Adipocyte (in vitro differentiated cells): ENCODE results near the gene CDH11.

Experiments used
- DNase-seq: peaks from one replicate; pipeline ENCODE4 v3.0.0-alpha.2; 2015; ENCODE audit warnings: low read depth
- H3K27me3 ChIP-seq: replicated peaks from 2 replicates; pipeline ENCODE4 v1.7.0; 2013; ENCODE audit warnings: mild to moderate bottlenecking, low read length, moderate library complexity; ENCODE audit not compliant: control insufficient read depth, insufficient read depth
- H3K36me3 ChIP-seq: 2 replicates; pipeline ENCODE4 v1.7.0; 2013; ENCODE audit warnings: low read length, mild to moderate bottlenecking, moderate library complexity; ENCODE audit not compliant: control insufficient read depth, insufficient read depth, severe bottlenecking
- H3K4me1 ChIP-seq: 2 replicates; pipeline ENCODE4 v1.7.0; 2013; ENCODE audit warnings: mild to moderate bottlenecking, low read length, moderate library complexity; ENCODE audit not compliant: control insufficient read depth, insufficient read depth
- H3K4me3 ChIP-seq: 2 replicates; pipeline ENCODE4 v1.7.0; 2013; ENCODE audit warnings: mild to moderate bottlenecking, low read length, moderate library complexity
- H3K9ac ChIP-seq: 2 replicates; pipeline ENCODE4 v1.7.0; 2013; ENCODE audit warnings: mild to moderate bottlenecking, low read length, moderate library complexity
- H3K9me3 ChIP-seq: 2 replicates; pipeline ENCODE4 v1.7.0; 2013; ENCODE audit warnings: mild to moderate bottlenecking, low read length, moderate library complexity; ENCODE audit not compliant: control insufficient read depth

CDH11 gene

GRCh38 chr16:65016754-65017153 is 105.1 kb downstream of the CDH11 start:
- no peak overlapping the region for H3K9ac ChIP-seq
- H3K4me3 ChIP-seq, result no peak overlapping the region
- H3K27me3 ChIP-seq, result no peaks in the 10 kb centered on the region
- no peaks in the 10 kb centered on the region for H3K9me3 ChIP-seq
- H3K36me3 ChIP-seq, result peaks cover 6% of the 10 kb centered on the region
- DNase-seq, result no peak
- H3K4me1 ChIP-seq, result peaks cover 10% of the 10 kb centered on the region

- no peak for DNase-seq
- H3K9ac ChIP-seq, result no peak overlapping the region
- H3K27me3 ChIP-seq, result no peaks in the 10 kb centered on the region
- H3K9me3 ChIP-seq, result no peaks in the 10 kb centered on the region
- no peak overlapping the region for H3K4me3 ChIP-seq
- peaks cover 6% of the 10 kb centered on the region for H3K36me3 ChIP-seq
- H3K4me1 ChIP-seq, result peaks cover 19% of the 10 kb centered on the region
These were observed 106.3 kb downstream of the CDH11 start for GRCh38 chr16:65015599-65015998.

- Histone ChIP-seq H3K4me3 (peak overlapping the region; percentile 15), H3K4me1 (peaks cover 30% of the 10 kb centered on the region), H3K9ac (no peak overlapping the region), H3K36me3 (no peaks in the 10 kb centered on the region), H3K27me3 (no peaks in the 10 kb centered on the region), H3K9me3 (no peaks in the 10 kb centered on the region)
- DNase-seq, result peak; percentile 54
These were observed 109.5 kb downstream of the CDH11 start for GRCh38 chr16:65012357-65012756.

- Histone ChIP-seq H3K36me3 (peaks cover 14% of the 10 kb centered on the region), H3K9me3 (no peaks in the 10 kb centered on the region), H3K27me3 (no peaks in the 10 kb centered on the region), H3K4me3 (no peak overlapping the region), H3K9ac (no peak overlapping the region), H3K4me1 (peaks cover 30% of the 10 kb centered on the region)
- DNase-seq, result peak; percentile 34
These were observed 111.7 kb downstream of the CDH11 start for GRCh38 chr16:65010125-65010524.

- peaks cover 29% of the 10 kb centered on the region for H3K4me1 ChIP-seq
- DNase-seq, result no peak
- H3K36me3 ChIP-seq, result peaks cover 38% of the 10 kb centered on the region
These were observed 116.2 kb downstream of the CDH11 start for GRCh38 chr16:65005696-65006095.

GRCh38 chr16:65004570-65004969 is 117.3 kb downstream of the CDH11 start:
- no peaks in the 10 kb centered on the region for H3K27me3 ChIP-seq
- peaks cover 18% of the 10 kb centered on the region for H3K4me1 ChIP-seq
- H3K36me3 ChIP-seq, result peaks cover 40% of the 10 kb centered on the region
- no peak overlapping the region for H3K4me3 ChIP-seq
- no peaks in the 10 kb centered on the region for H3K9me3 ChIP-seq
- H3K9ac ChIP-seq, result no peak overlapping the region
- no peak for DNase-seq

More at GRCh38 chr16:65005696-65006095, 116.2 kb downstream of the CDH11 start:
- Histone ChIP-seq H3K9ac (no peak overlapping the region), H3K9me3 (no peaks in the 10 kb centered on the region), H3K4me3 (no peak overlapping the region), H3K27me3 (no peaks in the 10 kb centered on the region)

- no peak for DNase-seq
These were observed 118.2 kb downstream of the CDH11 start for GRCh38 chr16:65003621-65004020.

GRCh38 chr16:65002265-65002664 is 119.6 kb downstream of the CDH11 start:
- Histone ChIP-seq H3K9me3 (no peaks in the 10 kb centered on the region), H3K36me3 (peaks cover 54% of the 10 kb centered on the region), H3K4me1 (peaks cover 17% of the 10 kb centered on the region), H3K4me3 (no peak overlapping the region), H3K9ac (no peak overlapping the region), H3K27me3 (no peaks in the 10 kb centered on the region)
- DNase-seq, result peak; percentile 80

More at GRCh38 chr16:65003621-65004020, 118.2 kb downstream of the CDH11 start:
- Histone ChIP-seq H3K27me3 (no peaks in the 10 kb centered on the region), H3K4me3 (no peak overlapping the region), H3K36me3 (peaks cover 41% of the 10 kb centered on the region), H3K9ac (no peak overlapping the region), H3K9me3 (no peaks in the 10 kb centered on the region), H3K4me1 (peaks cover 17% of the 10 kb centered on the region)

- Histone ChIP-seq H3K9me3 (no peaks in the 10 kb centered on the region), H3K4me3 (no peak overlapping the region), H3K36me3 (peaks cover 52% of the 10 kb centered on the region), H3K4me1 (peaks cover 17% of the 10 kb centered on the region), H3K9ac (no peak overlapping the region), H3K27me3 (no peaks in the 10 kb centered on the region)
- no peak for DNase-seq
These were observed 121.2 kb downstream of the CDH11 start for GRCh38 chr16:65000654-65001053.

GRCh38 chr16:64997751-64998150 is 124.1 kb downstream of the CDH11 start:
- Histone ChIP-seq H3K9me3 (no peaks in the 10 kb centered on the region), H3K27me3 (no peaks in the 10 kb centered on the region), H3K4me1 (peaks cover 17% of the 10 kb centered on the region), H3K9ac (no peak overlapping the region), H3K4me3 (no peak overlapping the region), H3K36me3 (peaks cover 32% of the 10 kb centered on the region)
- DNase-seq, result no peak

- no peaks in the 10 kb centered on the region for H3K9me3 ChIP-seq
- H3K4me1 ChIP-seq, result peaks cover 11% of the 10 kb centered on the region
- no peak overlapping the region for H3K4me3 ChIP-seq
- no peaks in the 10 kb centered on the region for H3K27me3 ChIP-seq
- DNase-seq, result no peak
- peaks cover 39% of the 10 kb centered on the region for H3K36me3 ChIP-seq
- no peak overlapping the region for H3K9ac ChIP-seq
These were observed 124.7 kb downstream of the CDH11 start for GRCh38 chr16:64997121-64997520.

GRCh38 chr16:64996641-64997040 is 125.2 kb downstream of the CDH11 start:
- Histone ChIP-seq H3K4me3 (no peak overlapping the region), H3K4me1 (peaks cover 6% of the 10 kb centered on the region), H3K9me3 (no peaks in the 10 kb centered on the region), H3K9ac (no peak overlapping the region), H3K36me3 (peaks cover 43% of the 10 kb centered on the region), H3K27me3 (no peaks in the 10 kb centered on the region)
- no peak for DNase-seq
